ENCODE results near the gene GPRIN2. TPM values are rescaled to one million over a fixed set of nuclear protein-coding genes. Genes with fewer than 3 reads are reported as not detected.

GPRIN2 gene
- total RNA-seq, 1 donor from 2014 or later, result not detected

- H3K4me1 ChIP-seq, result peaks cover 16% of the 10 kb centered on the region
- H3K9me3 ChIP-seq (replicated peaks), result no peaks in the 10 kb centered on the region
- no peak overlapping the region for H3K4me3 ChIP-seq
- no peaks in the 10 kb centered on the region for H3K36me3 ChIP-seq
- TF ChIP-seq CTCF (IDR thresholded peaks at IDR 0.05; ENCODE audit: borderline replicate concordance), result no peak
- H3K27ac ChIP-seq (replicated peaks), result no peak overlapping the region
- intact Hi-C loops (cut with micrococcal nuclease), result no loop called here
- DNase-seq, result peak; percentile 14
- peaks cover 100% of the 10 kb centered on the region for H3K27me3 ChIP-seq (ENCODE audit: low read depth)
Observed at GRCh38 chr10:46553238-46554049, 3.0 kb downstream of the GPRIN2 start.

GRCh38 chr10:46552526-46553237 lies 3.8 kb downstream of the GPRIN2 start:
- H3K36me3 ChIP-seq, result no peaks in the 10 kb centered on the region
- peaks cover 16% of the 10 kb centered on the region for H3K4me1 ChIP-seq
- no peak for TF ChIP-seq CTCF (IDR thresholded peaks at IDR 0.05; ENCODE audit: borderline replicate concordance)
- H3K4me3 ChIP-seq, result no peak overlapping the region
- H3K27me3 ChIP-seq (ENCODE audit: low read depth), result peaks cover 100% of the 10 kb centered on the region
- peak; percentile 10 for DNase-seq
- H3K9me3 ChIP-seq (replicated peaks), result no peaks in the 10 kb centered on the region
- H3K27ac ChIP-seq (replicated peaks), result no peak overlapping the region
- intact Hi-C loops (cut with micrococcal nuclease), result no loop called here

- no peak overlapping the region for H3K4me3 ChIP-seq
- intact Hi-C loops (cut with micrococcal nuclease), result no loop called here
- DNase-seq, result peak; percentile 15
- TF ChIP-seq CTCF (IDR thresholded peaks at IDR 0.05; ENCODE audit: borderline replicate concordance), result no peak
- H3K27me3 ChIP-seq (ENCODE audit: low read depth), result peaks cover 100% of the 10 kb centered on the region
- H3K9me3 ChIP-seq (replicated peaks), result no peaks in the 10 kb centered on the region
- H3K4me1 ChIP-seq, result peaks cover 14% of the 10 kb centered on the region
- H3K36me3 ChIP-seq, result no peaks in the 10 kb centered on the region
- H3K27ac ChIP-seq (replicated peaks), result no peak overlapping the region
Observed at GRCh38 chr10:46551701-46552525, 4.5 kb downstream of the GPRIN2 start.

GRCh38 chr10:46550795-46551700 lies 5.4 kb downstream of the GPRIN2 start:
- peak; percentile 12 for DNase-seq
- intact Hi-C loops (cut with micrococcal nuclease), result no loop called here
- H3K9me3 ChIP-seq (replicated peaks), result no peaks in the 10 kb centered on the region
- peaks cover 100% of the 10 kb centered on the region for H3K27me3 ChIP-seq (ENCODE audit: low read depth)
- no peak overlapping the region for H3K27ac ChIP-seq (replicated peaks)
- H3K36me3 ChIP-seq, result no peaks in the 10 kb centered on the region
- H3K4me3 ChIP-seq, result no peak overlapping the region
- peaks cover 5% of the 10 kb centered on the region for H3K4me1 ChIP-seq
- TF ChIP-seq CTCF (IDR thresholded peaks at IDR 0.05; ENCODE audit: borderline replicate concordance), result no peak

Measured in left ventricle myocardium inferior (tissue), 1 donor.